Body of pancreas (tissue), 4 donors: Measurements from ENCODE around the gene PTPRM. TPM values are rescaled to one million over a fixed set of nuclear protein-coding genes. Genes with fewer than 3 reads are reported as not detected.

Experiments
- ATAC-seq: fragments of 150-250 bp; one replicate; pipeline ENCODE4 v1.9.1; 2016
- DNase-seq, 4 donors: peaks; one replicate each; pipeline ENCODE4 v3.0.0-alpha.2; 2019
- H3K27ac ChIP-seq, 4 donors: fragments of 200-600 bp; sonication (generic); 1 replicate in 3 of 4; 2 replicates in 1 of 4; pipeline versions ENCODE4 v1.5.1 to v1.6.1; 2016 to 2019; ENCODE audit warnings: mild to moderate bottlenecking in 1 of 4, mixed read lengths in 1 of 4, moderate library complexity in 1 of 4
- H3K27me3 ChIP-seq, 2 donors: fragments of 200-600 bp; sonication (generic); one replicate each; pipeline ENCODE4 v1.6.0; 2016; ENCODE audit warnings: mild to moderate bottlenecking in 1 of 2
- H3K36me3 ChIP-seq, 2 donors: fragments of 200-600 bp; sonication (generic); replicated peaks in 1 of 2; 2 replicates each; pipeline ENCODE4 v1.5.1; 2016; ENCODE audit warnings: low read depth in 2 of 2; ENCODE audit not compliant: insufficient read depth in 1 of 2
- H3K4me1 ChIP-seq: fragments of 200-600 bp; sonication (generic); one replicate; pipeline ENCODE4 v1.6.0; 2016
- H3K4me3 ChIP-seq, 2 donors: fragments of 200-600 bp; sonication (generic); 1 replicate in 1 of 2; 2 replicates in 1 of 2; pipeline ENCODE4 v1.5.1; 2016 to 2019
- H3K9me3 ChIP-seq, 3 donors: fragments of 200-600 bp; sonication (generic); 1 replicate in 2 of 3; 2 replicates in 1 of 3; pipeline ENCODE4 v1.5.1; 2016
- POLR2A ChIP-seq, 3 donors: fragments of 450-650 bp; IDR thresholded peaks; one replicate each; pipeline ENCODE4 v1.6.1; 2016; ENCODE audit warnings: antibody characterized with exemption in 3 of 3, mild to moderate bottlenecking in 2 of 3
- WGBS, 2 donors: methylation state at CpG; one replicate each; pipeline ENCODE4 v1.1.5; 2017; 5-methylcytosine and 5-hydroxymethylcytosine counted together
- intact Hi-C: fragments of 100-400 bp; cut with DNase I; formaldehyde crosslinking; loops from one replicate; pipeline ENCODE4 v1.15.1; 2023
- total RNA-seq, 2 donors: library from RNA; depleted of rRNA; stranded (reverse); fragments of >200 nt; gene quantifications; one replicate each; pipeline ENCODE4 v1.1.0, GENCODE V29; 2016
- TF ChIP-seq, protein P1 (sequence below), 7 experiments: fragments of 450-650 bp in 4 of 7; fragments of 200-600 bp in 3 of 7; sonication (generic) in 3 of 7; IDR thresholded peaks; one replicate each; pipeline ENCODE4 v1.5.1; 2016 to 2019; ENCODE audit warnings: antibody characterized with exemption in 7 of 7

PTPRM gene
- total RNA-seq, 2 donors from 2014 or later, result 38.2 to 48.0 TPM

- ATAC-seq (no peak), DNase-seq (no peak)
- WGBS, 2 donors, result 87 to 89% methylated on average over 4 of the region's 4 CpGs
- Histone ChIP-seq H3K4me3 (no peak overlapping the region), H3K9me3 (no peaks in the 10 kb centered on the region), H3K27ac (no peak overlapping the region), H3K4me1 (peaks cover 22% of the 10 kb centered on the region), H3K36me3 (no peaks in the 10 kb centered on the region), H3K27me3 (no peaks in the 10 kb centered on the region)
- TF ChIP-seq, protein P1, sequence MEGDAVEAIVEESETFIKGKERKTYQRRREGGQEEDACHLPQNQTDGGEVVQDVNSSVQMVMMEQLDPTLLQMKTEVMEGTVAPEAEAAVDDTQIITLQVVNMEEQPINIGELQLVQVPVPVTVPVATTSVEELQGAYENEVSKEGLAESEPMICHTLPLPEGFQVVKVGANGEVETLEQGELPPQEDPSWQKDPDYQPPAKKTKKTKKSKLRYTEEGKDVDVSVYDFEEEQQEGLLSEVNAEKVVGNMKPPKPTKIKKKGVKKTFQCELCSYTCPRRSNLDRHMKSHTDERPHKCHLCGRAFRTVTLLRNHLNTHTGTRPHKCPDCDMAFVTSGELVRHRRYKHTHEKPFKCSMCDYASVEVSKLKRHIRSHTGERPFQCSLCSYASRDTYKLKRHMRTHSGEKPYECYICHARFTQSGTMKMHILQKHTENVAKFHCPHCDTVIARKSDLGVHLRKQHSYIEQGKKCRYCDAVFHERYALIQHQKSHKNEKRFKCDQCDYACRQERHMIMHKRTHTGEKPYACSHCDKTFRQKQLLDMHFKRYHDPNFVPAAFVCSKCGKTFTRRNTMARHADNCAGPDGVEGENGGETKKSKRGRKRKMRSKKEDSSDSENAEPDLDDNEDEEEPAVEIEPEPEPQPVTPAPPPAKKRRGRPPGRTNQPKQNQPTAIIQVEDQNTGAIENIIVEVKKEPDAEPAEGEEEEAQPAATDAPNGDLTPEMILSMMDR (IDR thresholded peaks at IDR 0.05), result no peak
- TF ChIP-seq POLR2A (IDR thresholded peaks at IDR 0.05), result no peak
- intact Hi-C loops, result no loop called here
Measured at GRCh38 chr18:7879717-7880116, 312.6 kb downstream of the PTPRM start.

DNA sequence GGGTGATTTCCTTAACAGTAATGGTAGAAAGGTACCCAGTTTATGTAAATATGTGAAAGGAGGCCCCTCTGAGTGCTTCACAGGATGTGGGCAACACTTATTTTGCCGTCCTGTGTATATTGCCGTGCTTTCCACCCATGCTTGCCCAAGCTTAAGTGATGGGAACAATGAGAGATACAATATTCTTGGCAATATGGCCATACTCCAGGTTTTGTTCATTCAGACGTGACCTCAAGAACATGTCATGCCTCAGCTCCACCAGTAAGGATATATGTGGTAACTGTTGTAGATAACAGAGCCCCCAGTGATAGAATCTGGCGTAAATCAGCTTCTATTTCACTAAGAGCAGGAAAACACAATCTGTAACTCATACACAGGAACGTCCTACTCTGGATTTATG lies 318.7 kb downstream of the PTPRM start:
- TF ChIP-seq POLR2A (IDR thresholded peaks at IDR 0.05), result no peak
- TF ChIP-seq, protein P1 (IDR thresholded peaks at IDR 0.05), result no peak

DNA sequence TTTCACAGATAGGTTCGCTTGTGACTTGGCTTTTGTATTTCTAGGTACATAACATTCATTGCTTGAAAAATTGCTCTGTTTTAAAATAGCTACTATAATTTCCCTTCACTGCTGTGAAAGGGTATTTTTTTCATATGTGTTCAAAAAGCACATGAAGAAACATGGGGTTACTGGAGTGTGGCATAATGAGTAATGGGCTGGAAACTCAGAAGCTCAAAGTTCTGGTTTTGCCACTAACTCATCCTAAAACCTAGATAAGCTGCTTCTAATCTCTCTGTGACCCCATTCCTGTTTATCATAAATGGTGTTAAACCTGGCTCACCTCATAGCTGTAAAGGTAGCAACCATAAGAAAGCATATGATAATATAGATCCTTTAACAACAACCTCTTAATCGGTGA lies 319.3 kb downstream of the PTPRM start:
- no peak overlapping the region for H3K27ac ChIP-seq
- ATAC-seq (no peak), DNase-seq (no peak)
- intact Hi-C loops, result no loop called here
- H3K9me3 ChIP-seq, result no peaks in the 10 kb centered on the region
- H3K4me3 ChIP-seq, result no peak overlapping the region
- no peaks in the 10 kb centered on the region for H3K4me1 ChIP-seq
- TF ChIP-seq, protein P1 (IDR thresholded peaks at IDR 0.05), result no peak
- TF ChIP-seq POLR2A (IDR thresholded peaks at IDR 0.05), result no peak
- 96 to 98% methylated on average over 2 of the region's 2 CpGs for WGBS, 2 donors
- H3K27me3 ChIP-seq, result no peaks in the 10 kb centered on the region
- H3K36me3 ChIP-seq, result no peaks in the 10 kb centered on the region

More for the DNA sequence above, 318.7 kb downstream of the PTPRM start:
- ATAC-seq (no peak), DNase-seq (no peak)
- Histone ChIP-seq H3K27ac (no peak overlapping the region), H3K4me1 (no peaks in the 10 kb centered on the region), H3K27me3 (no peaks in the 10 kb centered on the region), H3K9me3 (no peaks in the 10 kb centered on the region), H3K36me3 (no peaks in the 10 kb centered on the region), H3K4me3 (no peak overlapping the region)
- intact Hi-C loops, result no loop called here
- WGBS, 2 donors, result 89 to 90% methylated on average over 5 of the region's 5 CpGs

DNA sequence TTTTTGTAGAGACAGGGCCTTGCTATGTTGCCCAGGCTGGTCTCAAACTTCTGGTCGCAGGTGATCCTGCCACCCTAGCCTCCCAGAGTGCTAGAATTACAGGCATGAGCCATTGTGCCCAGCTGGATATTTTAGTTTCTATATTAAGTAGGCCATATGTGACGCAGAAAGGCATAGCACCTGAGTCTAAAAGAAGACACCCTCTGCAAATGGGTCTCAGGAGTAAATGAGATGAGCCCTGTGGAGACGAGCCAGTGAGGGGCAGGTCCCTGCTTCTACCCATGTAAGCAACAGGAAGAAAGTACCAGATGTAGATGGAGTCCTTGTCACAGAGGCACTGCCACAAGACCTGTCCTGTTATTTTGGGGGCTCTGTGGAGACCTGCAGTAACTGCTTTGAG lies 322.4 kb downstream of the PTPRM start:
- H3K4me3 ChIP-seq, result no peak overlapping the region
- no peaks in the 10 kb centered on the region for H3K9me3 ChIP-seq
- H3K4me1 ChIP-seq, result no peaks in the 10 kb centered on the region
- intact Hi-C loops, result no loop called here
- no peaks in the 10 kb centered on the region for H3K36me3 ChIP-seq
- H3K27me3 ChIP-seq, result no peaks in the 10 kb centered on the region
- WGBS, 2 donors, result 88% methylated on average over 3 of the region's 3 CpGs
- no peak for ATAC-seq
- no peak overlapping the region for H3K27ac ChIP-seq
- TF ChIP-seq, protein P1 (IDR thresholded peaks at IDR 0.05), result no peak
- no peak for TF ChIP-seq POLR2A (IDR thresholded peaks at IDR 0.05)
- DNase-seq, result no peak

DNA sequence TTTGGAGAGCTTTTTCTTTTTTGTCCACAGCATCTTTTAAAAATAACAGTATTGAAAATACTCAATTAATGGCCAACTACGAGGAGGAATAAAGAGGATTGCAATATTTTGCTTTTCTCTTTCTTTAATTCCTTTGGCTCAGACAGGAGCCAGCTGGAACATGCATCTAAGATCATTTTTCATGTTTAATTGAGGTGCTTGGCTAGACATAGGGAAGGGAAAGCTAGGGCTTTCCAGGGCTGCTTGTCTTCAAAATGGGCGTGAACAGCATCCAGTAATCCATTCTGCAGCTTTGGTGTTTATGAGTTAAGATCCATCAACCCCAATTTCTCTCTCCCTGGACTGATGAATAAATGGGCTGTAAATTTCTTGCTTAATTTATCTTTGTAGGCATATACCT lies 323.0 kb downstream of the PTPRM start:
- Histone ChIP-seq H3K4me1 (no peaks in the 10 kb centered on the region), H3K27me3 (no peaks in the 10 kb centered on the region), H3K4me3 (no peak overlapping the region), H3K9me3 (no peaks in the 10 kb centered on the region), H3K27ac (no peak overlapping the region), H3K36me3 (no peaks in the 10 kb centered on the region)
- DNase-seq (no peak), ATAC-seq (no peak)
- WGBS, 2 donors, result 81 to 90% methylated on average over 2 of the region's 2 CpGs
- intact Hi-C loops, result no loop called here
- TF ChIP-seq, protein P1 (IDR thresholded peaks at IDR 0.05), result no peak
- TF ChIP-seq POLR2A (IDR thresholded peaks at IDR 0.05), result no peak
